ENCODE results near the gene AMPD3.

DNA sequence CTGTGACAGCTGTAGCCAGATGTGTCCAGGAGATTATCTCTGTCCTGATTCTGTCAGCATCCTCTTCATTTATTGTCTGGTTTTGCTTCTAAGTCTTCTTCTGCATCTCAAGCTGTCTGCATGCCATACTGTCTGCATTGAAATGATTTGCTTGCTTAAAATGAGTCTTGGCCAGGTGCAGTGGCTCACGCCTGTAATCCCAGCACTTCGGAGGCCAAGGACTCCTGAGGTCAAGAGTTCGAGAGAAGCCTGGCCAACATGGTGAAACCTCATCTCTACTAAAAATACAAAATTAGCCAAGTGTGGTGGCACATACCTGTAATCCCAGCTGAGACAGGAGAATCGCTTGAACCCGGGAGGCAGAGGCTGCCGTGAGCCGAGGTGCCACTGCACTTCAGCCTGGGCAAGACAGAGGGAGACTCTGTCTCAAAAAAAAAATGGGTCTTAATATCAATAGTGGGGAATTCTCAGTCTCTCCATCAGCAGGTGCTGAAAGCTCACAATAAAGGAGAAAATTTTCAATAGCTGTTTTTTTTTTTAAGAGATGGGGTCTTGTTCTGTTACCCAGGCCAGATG, 39.2 kb upstream of the AMPD3 start:
- TF ChIP-seq, protein P1, sequence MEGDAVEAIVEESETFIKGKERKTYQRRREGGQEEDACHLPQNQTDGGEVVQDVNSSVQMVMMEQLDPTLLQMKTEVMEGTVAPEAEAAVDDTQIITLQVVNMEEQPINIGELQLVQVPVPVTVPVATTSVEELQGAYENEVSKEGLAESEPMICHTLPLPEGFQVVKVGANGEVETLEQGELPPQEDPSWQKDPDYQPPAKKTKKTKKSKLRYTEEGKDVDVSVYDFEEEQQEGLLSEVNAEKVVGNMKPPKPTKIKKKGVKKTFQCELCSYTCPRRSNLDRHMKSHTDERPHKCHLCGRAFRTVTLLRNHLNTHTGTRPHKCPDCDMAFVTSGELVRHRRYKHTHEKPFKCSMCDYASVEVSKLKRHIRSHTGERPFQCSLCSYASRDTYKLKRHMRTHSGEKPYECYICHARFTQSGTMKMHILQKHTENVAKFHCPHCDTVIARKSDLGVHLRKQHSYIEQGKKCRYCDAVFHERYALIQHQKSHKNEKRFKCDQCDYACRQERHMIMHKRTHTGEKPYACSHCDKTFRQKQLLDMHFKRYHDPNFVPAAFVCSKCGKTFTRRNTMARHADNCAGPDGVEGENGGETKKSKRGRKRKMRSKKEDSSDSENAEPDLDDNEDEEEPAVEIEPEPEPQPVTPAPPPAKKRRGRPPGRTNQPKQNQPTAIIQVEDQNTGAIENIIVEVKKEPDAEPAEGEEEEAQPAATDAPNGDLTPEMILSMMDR (IDR thresholded peaks at IDR 0.05) = no peak
- no peak for TF ChIP-seq POLR2A (IDR thresholded peaks at IDR 0.05)

Data from ovary (tissue), 3 donors.